ENCODE results near the gene TIGD3. TPM values are rescaled to one million over a fixed set of nuclear protein-coding genes. Genes with fewer than 3 reads are reported as not detected.
"Not testable (repeated sequence)": the region's sequence is repeated elsewhere in the genome, so short reads cannot be mapped to it uniquely, and the experiment has no call there.

TIGD3 gene
- total RNA-seq, 4 donors from 2014 or later = 0.36 to 2.0 (median 0.50) TPM

DNA sequence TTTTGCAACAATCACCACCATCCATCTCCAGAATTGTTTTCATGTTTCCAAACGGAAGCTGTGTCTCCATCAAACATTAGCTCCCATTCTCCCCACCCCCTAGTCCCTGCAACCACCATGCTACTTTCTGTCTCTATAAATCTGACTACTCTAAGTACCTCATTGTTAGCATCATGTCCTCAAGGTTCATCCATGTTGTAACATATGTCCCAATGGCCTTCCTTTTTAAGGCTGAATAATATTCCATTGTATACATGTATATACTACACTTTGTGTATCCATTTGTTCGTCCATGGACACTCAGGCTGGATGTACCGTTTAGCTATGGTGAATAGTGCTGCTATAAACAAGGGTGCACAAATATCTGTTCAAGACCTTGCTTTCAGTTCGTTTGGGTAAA, 29.1 kb upstream of the TIGD3 start:
- ATAC-seq (ENCODE audit: low FRiP score) = no peak
- no peak for DNase-seq (ENCODE audit: low spot score)
- TF ChIP-seq CTCF (IDR thresholded peaks at IDR 0.05) = no peak

DNA sequence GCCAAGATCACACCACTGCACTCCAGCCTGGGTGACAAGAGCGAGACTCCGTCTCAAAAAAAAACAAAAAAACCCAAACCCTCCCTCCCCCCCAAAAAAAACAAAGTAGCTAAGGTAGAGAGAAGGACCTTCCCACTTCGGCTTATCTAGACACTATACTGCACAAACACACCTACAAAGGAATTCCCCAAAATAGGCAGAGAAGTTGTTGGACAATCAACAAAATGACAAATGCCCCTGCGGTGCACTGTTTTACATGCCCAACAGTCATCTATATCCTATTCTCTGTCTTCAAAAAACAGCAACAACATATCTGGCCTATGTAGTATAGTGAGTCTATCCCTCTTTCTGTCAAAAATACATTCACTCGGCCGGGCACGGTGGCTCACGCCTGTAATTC, 27.5 kb upstream of the TIGD3 start:
- no peak for TF ChIP-seq CTCF (IDR thresholded peaks at IDR 0.05)
- no peak for ATAC-seq (ENCODE audit: low FRiP score)
- no peak for DNase-seq (ENCODE audit: low spot score)

DNA sequence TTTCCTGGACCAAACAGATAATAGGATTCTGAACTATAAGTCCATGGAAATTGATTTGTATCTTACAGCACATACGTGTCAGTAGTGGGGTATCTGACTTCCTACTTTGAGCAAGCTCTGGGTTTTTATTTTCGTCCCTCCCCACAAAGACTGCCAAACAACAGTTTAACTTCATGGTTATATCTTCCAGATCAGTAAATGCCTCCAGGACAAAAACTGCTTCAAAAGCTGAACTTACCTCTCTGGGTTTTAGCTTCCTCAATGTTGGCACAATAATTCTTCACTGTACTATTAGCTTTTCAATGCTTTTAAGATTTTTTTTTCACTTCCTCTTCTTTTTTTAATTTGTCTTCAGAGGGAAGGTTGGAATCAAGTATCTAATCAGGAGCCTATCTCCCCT, 25.1 kb upstream of the TIGD3 start:
- ATAC-seq (ENCODE audit: low FRiP score) = no peak
- no peak for DNase-seq (ENCODE audit: low spot score)
- TF ChIP-seq CTCF (IDR thresholded peaks at IDR 0.05) = no peak

DNA sequence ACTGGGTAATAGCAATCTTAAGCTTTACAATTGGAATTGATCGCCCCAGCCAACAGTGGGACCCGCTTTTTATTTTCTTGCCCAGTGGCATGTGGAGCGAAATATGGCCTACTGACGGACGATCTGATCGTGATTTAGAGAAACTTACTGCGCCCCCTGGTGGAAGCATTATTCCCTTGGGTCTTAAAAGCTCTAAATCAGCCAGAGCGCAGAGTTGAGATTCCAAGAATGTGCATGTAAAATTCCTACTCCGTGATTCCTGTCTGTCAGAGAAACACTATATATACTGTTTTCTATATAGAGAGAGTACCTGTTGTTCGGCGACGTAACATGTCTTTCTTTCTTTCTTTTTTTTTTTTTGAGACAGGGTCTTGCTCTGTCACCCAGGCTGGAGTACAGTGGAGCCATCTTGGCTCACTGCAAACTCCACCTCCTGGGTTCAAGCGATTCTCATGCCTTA, 24.6 kb upstream of the TIGD3 start:
- ATAC-seq (ENCODE audit: low FRiP score) = no peak
- peak; percentile 97 for DNase-seq (ENCODE audit: low spot score)
- peak in 2 of 3 donors; percentile 15 to 85 for TF ChIP-seq CTCF (IDR thresholded peaks at IDR 0.05)

GRCh38 chr11:65330544-65330943, 24.0 kb upstream of the TIGD3 start:
- ATAC-seq (ENCODE audit: low FRiP score) (no peak), DNase-seq (ENCODE audit: low spot score) (no peak)
- no peak for TF ChIP-seq CTCF (IDR thresholded peaks at IDR 0.05)

DNA sequence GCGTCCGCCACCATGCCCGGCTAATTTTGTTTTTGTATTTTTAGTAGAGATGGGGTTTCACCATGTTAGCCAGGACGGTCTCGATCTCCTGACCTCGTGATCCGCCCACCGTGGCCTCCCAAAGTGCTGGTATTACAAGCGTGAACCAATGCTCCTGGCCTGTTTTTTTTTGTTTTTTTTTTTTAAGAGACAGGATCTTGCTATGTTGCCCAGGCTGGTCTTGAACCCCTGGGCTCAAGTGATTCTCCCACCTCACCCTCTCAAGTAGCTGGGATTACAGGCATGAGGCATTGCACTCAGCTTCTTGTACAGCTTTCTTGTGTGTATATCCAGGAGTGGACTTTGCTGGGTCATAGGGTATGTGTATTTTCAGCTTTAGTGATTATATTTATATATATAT, 22.0 kb upstream of the TIGD3 start:
- DNase-seq (ENCODE audit: low spot score); ATAC-seq (ENCODE audit: low FRiP score): not testable (repeated sequence)

GRCh38 chr11:65334696-65335295, 19.8 kb upstream of the TIGD3 start:
- TF ChIP-seq CTCF (IDR thresholded peaks at IDR 0.05) = no peak
- ATAC-seq (ENCODE audit: low FRiP score) (no peak), DNase-seq (ENCODE audit: low spot score) (no peak)

All from omental fat pad (tissue), 4 donors.